MCF 10A (cell line): ENCODE measurements around the gene GASK1B. TPM values are rescaled to one million over a fixed set of nuclear protein-coding genes. Genes with fewer than 3 reads are reported as not detected.

Experiments
- BruUV-seq: library from RNA; stranded (reverse); fragments of 400-500 nt; replicated peaks from 2 replicates; lab custom pipeline; 2021; lab: Mats Ljungman, UMichigan
- CTCF ChIA-PET: fragments of 300-600 bp; sonication (Branson Sonifier 250); formaldehyde crosslinking; extraction: SDS; loops from one replicate; lab custom pipeline; 2021; ENCODE audit warnings: antibody characterized with exemption, inconsistent platforms; lab: Yijun Ruan, JAX
- POLR2A ChIA-PET: fragments of 300-600, 350-650 bp; sonication (Branson Sonifier 250); formaldehyde crosslinking; extraction: SDS; loops from one replicate; lab custom pipeline; 2020; ENCODE audit warnings: antibody characterized with exemption, inconsistent platforms; lab: Yijun Ruan, JAX
- DNase-seq: peaks from one replicate; pipeline ENCODE4 v3.0.0-alpha.2; 2018; ENCODE audit not compliant: unreplicated experiment
- H3K27ac Mint-ChIP-seq: one replicate; pipeline ENCODE4 v1.8.0; 2022; ENCODE audit warnings: mild to moderate bottlenecking, low read depth, mixed read lengths; ENCODE audit not compliant: unreplicated experiment
- H3K27me3 Mint-ChIP-seq: one replicate; pipeline ENCODE4 v1.8.0; 2022; ENCODE audit warnings: mixed read lengths; ENCODE audit not compliant: insufficient read depth, unreplicated experiment
- H3K36me3 Mint-ChIP-seq: one replicate; pipeline ENCODE4 v1.8.0; 2022; ENCODE audit warnings: mild to moderate bottlenecking, moderate library complexity, mixed read lengths; ENCODE audit not compliant: insufficient read depth, unreplicated experiment
- H3K4me1 Mint-ChIP-seq: one replicate; pipeline ENCODE4 v1.8.0; 2022; ENCODE audit warnings: mixed read lengths; ENCODE audit not compliant: insufficient read depth, unreplicated experiment
- H3K4me3 Mint-ChIP-seq: one replicate; pipeline ENCODE4 v1.8.0; 2022; ENCODE audit warnings: mild to moderate bottlenecking, moderate library complexity, mixed read lengths; ENCODE audit not compliant: unreplicated experiment
- H3K9me3 Mint-ChIP-seq: one replicate; pipeline ENCODE4 v1.8.0; 2022; ENCODE audit warnings: mixed read lengths; ENCODE audit not compliant: unreplicated experiment
- intact Hi-C: fragments of 100-400 bp; cut with micrococcal nuclease; formaldehyde crosslinking; loops from 2 replicates; pipeline ENCODE4 v1.14.1; 2022
- total RNA-seq: library from RNA; stranded (reverse); gene quantifications from 2 replicates; pipeline ENCODE4 v1.2.3, GENCODE V29; 2022
- TF ChIP-seq, protein P1 (sequence below): fragments of 200-600 bp; IDR thresholded peaks from one replicate; pipeline ENCODE4 v1.8.0; 2022; ENCODE audit warnings: antibody characterized with exemption, mild to moderate bottlenecking; ENCODE audit not compliant: unreplicated experiment

Gene GASK1B
- total RNA-seq, 1 experiment from 2014 or later: 9.7 TPM

DNA sequence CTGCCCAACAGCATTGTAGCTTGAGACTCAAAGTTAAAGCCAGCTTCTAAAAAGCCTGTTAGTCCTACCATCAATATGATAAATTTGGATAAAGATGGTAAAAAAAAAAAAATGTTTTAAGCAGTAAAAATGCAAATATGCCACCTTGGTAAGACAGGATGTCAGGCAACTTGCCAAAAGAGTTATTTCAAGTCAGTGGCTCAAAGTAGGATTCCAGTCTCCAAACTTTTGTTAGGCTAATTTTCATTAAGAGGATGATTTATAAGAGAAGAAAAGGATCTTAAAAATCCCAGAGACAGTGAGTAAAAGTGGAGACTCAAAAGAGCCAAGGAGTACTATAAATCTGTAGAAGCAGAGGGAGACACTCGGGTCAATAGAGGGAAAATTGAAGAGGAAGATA lies 47.5 kb downstream of the GASK1B start:
- no peak overlapping the region for H3K27ac Mint-ChIP-seq
- no TSS peak for BruUV-seq
- ChIA-PET POLR2A (interaction anchor here (0.7 kb wide), 1 partner anchor 98 kb away, joined by 3 read pairs; no protein-coding TSS in a partner anchor), CTCF (no interaction called here)
- H3K27me3 Mint-ChIP-seq: no peaks in the 10 kb centered on the region
- peaks cover 21% of the 10 kb centered on the region for H3K4me1 Mint-ChIP-seq
- no peak for DNase-seq
- H3K36me3 Mint-ChIP-seq: peaks cover 17% of the 10 kb centered on the region
- H3K9me3 Mint-ChIP-seq: no peaks in the 10 kb centered on the region
- intact Hi-C loops: no loop called here
- no peak overlapping the region for H3K4me3 Mint-ChIP-seq
- TF ChIP-seq, protein P1, sequence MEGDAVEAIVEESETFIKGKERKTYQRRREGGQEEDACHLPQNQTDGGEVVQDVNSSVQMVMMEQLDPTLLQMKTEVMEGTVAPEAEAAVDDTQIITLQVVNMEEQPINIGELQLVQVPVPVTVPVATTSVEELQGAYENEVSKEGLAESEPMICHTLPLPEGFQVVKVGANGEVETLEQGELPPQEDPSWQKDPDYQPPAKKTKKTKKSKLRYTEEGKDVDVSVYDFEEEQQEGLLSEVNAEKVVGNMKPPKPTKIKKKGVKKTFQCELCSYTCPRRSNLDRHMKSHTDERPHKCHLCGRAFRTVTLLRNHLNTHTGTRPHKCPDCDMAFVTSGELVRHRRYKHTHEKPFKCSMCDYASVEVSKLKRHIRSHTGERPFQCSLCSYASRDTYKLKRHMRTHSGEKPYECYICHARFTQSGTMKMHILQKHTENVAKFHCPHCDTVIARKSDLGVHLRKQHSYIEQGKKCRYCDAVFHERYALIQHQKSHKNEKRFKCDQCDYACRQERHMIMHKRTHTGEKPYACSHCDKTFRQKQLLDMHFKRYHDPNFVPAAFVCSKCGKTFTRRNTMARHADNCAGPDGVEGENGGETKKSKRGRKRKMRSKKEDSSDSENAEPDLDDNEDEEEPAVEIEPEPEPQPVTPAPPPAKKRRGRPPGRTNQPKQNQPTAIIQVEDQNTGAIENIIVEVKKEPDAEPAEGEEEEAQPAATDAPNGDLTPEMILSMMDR: no peak

Other genes with a start within 250 kb of the GASK1B start
- gene TMEM144, start 37.5 kb upstream of the GASK1B start, total RNA-seq: 4.4 and 6.4 TPM in 2 replicates